CD14-positive monocyte (primary cell): ENCODE results near the gene STOML3. TPM values are rescaled to one million over a fixed set of nuclear protein-coding genes. Genes with fewer than 3 reads are reported as not detected.

Experiments used
- DNase-seq, 3 donors: peaks; one replicate each; pipeline ENCODE4 v3.0.0-alpha.2; 2011 to 2022
- H2AFZ ChIP-seq: 2 replicates; pipeline ENCODE4 v1.6.0; 2012; ENCODE audit warnings: mild to moderate bottlenecking, low read depth, low read length, inconsistent platforms; ENCODE audit not compliant: insufficient read depth, poor library complexity, severe bottlenecking
- H3K27ac ChIP-seq, 2 donors: 1 replicate in 1 of 2; 2 replicates in 1 of 2; pipeline ENCODE4 v1.5.1; 2012 to 2013; ENCODE audit warnings: low read length in 2 of 2, control low read depth in 1 of 2, inconsistent platforms in 1 of 2, low read depth in 1 of 2, mild to moderate bottlenecking in 1 of 2
- H3K27me3 ChIP-seq, 2 donors: one replicate each; pipeline versions ENCODE4 v1.6.0 to v1.6.1; 2011 to 2013; ENCODE audit warnings: low read length in 2 of 2; ENCODE audit not compliant: control insufficient read depth in 2 of 2, insufficient read depth in 2 of 2
- H3K36me3 ChIP-seq, 2 donors: replicated peaks in 1 of 2; 1 replicate in 1 of 2; 2 replicates in 1 of 2; pipeline versions ENCODE4 v1.5.1 to v1.6.1; 2012 to 2013; ENCODE audit warnings: low read length in 2 of 2, control low read depth in 1 of 2, inconsistent platforms in 1 of 2, mild to moderate bottlenecking in 1 of 2; ENCODE audit not compliant: insufficient read depth in 2 of 2, control insufficient read depth in 1 of 2
- H3K4me1 ChIP-seq, 2 donors: 1 replicate in 1 of 2; 2 replicates in 1 of 2; pipeline versions ENCODE4 v1.5.1 to v1.6.1; 2012 to 2013; ENCODE audit warnings: low read length in 2 of 2, control low read depth in 1 of 2, inconsistent platforms in 1 of 2, mild to moderate bottlenecking in 1 of 2, moderate library complexity in 1 of 2; ENCODE audit not compliant: insufficient read depth in 2 of 2, control insufficient read depth in 1 of 2
- H3K4me2 ChIP-seq: replicated peaks from 2 replicates; pipeline ENCODE3; 2012; ENCODE audit warnings: low read length, moderate library complexity, mild to moderate bottlenecking; ENCODE audit not compliant: poor library complexity, severe bottlenecking; ENCODE audit errors: extremely low read depth
- H3K4me3 ChIP-seq, 3 experiments: fragments of 200-600 bp in 1 of 3; sonication (generic) in 1 of 3; replicated peaks in 1 of 3; 1 replicate in 2 of 3; 2 replicates in 1 of 3; pipeline ENCODE4 v1.5.1; 2011 to 2013; ENCODE audit warnings: low read length in 3 of 3, mild to moderate bottlenecking in 3 of 3, control low read depth in 2 of 3, low read depth in 2 of 3, inconsistent platforms in 1 of 3, moderate library complexity in 1 of 3
- H3K79me2 ChIP-seq: 2 replicates; pipeline ENCODE4 v1.6.0; 2012; ENCODE audit warnings: mild to moderate bottlenecking, control low read depth, inconsistent platforms, low read length, moderate library complexity; ENCODE audit not compliant: insufficient read depth
- H3K9ac ChIP-seq: 2 replicates; pipeline ENCODE4 v1.6.0; 2017; ENCODE audit warnings: low read length, mild to moderate bottlenecking; ENCODE audit not compliant: insufficient read depth, poor library complexity, severe bottlenecking
- H3K9me3 ChIP-seq, 2 donors: replicated peaks in 1 of 2; 1 replicate in 1 of 2; 2 replicates in 1 of 2; pipeline versions ENCODE4 v1.5.1 to v1.6.1; 2012 to 2013; ENCODE audit warnings: low read length in 2 of 2, control low read depth in 1 of 2; ENCODE audit not compliant: control insufficient read depth in 1 of 2, insufficient read depth in 1 of 2
- H4K20me1 ChIP-seq: 2 replicates; pipeline ENCODE4 v1.6.0; 2012; ENCODE audit warnings: mild to moderate bottlenecking, low read length, control low read depth, moderate library complexity; ENCODE audit not compliant: insufficient read depth
- H3K27ac Mint-ChIP-seq, 7 donors: one replicate each; pipeline ENCODE4 v1.8.0; 2020; ENCODE audit warnings: mild to moderate bottlenecking in 7 of 7, mixed read lengths in 7 of 7, moderate library complexity in 6 of 7, inconsistent platforms in 2 of 7
- H3K27me3 Mint-ChIP-seq, 3 donors: one replicate each; pipeline ENCODE4 v1.8.0; 2021 to 2022; ENCODE audit warnings: low read depth in 3 of 3, mild to moderate bottlenecking in 3 of 3, mixed read lengths in 3 of 3, moderate library complexity in 3 of 3, inconsistent platforms in 1 of 3
- H3K36me3 Mint-ChIP-seq, 2 donors: one replicate each; pipeline ENCODE4 v1.8.0; 2020; ENCODE audit warnings: mixed read lengths in 2 of 2, inconsistent platforms in 1 of 2, mild to moderate bottlenecking in 1 of 2
- H3K4me1 Mint-ChIP-seq: one replicate; pipeline ENCODE4 v1.8.0; 2020; ENCODE audit warnings: mild to moderate bottlenecking, mixed read lengths
- H3K4me3 Mint-ChIP-seq, 2 donors: one replicate each; pipeline ENCODE4 v1.8.0; 2020; ENCODE audit warnings: mild to moderate bottlenecking in 2 of 2, mixed read lengths in 2 of 2, moderate library complexity in 1 of 2
- H3K9me3 Mint-ChIP-seq, 7 donors: one replicate each; pipeline ENCODE4 v1.8.0; 2020 to 2022; ENCODE audit warnings: mixed read lengths in 7 of 7, mild to moderate bottlenecking in 6 of 7, moderate library complexity in 6 of 7, inconsistent platforms in 2 of 7
- WGBS: methylation state at CpG from one replicate; pipeline ENCODE4 v1.1.5; 2013; ENCODE audit warnings: missing lambda C conversion rate; ENCODE audit not compliant: insufficient coverage; 5-methylcytosine and 5-hydroxymethylcytosine counted together
- intact Hi-C, 2 donors: fragments of 100-400 bp; cut with micrococcal nuclease; formaldehyde crosslinking; loops; one replicate each; pipeline versions ENCODE4 v1.15.0 to v1.15.1; 2023
- polyA plus RNA-seq, 3 donors: library from polyadenylated mRNA; depleted of rRNA in 1 of 3; unstranded in 2 of 3; stranded (reverse) in 1 of 3; fragments of 300-500 nt in 2 of 3; fragments of >200 nt in 1 of 3; fragmentation: Illumina TruSeq in 2 of 3; gene quantifications; 1 replicate in 2 of 3; 2 replicates in 1 of 3; pipeline ENCODE4 v1.2.3, GENCODE V29; 2012 to 2021
- TF ChIP-seq, protein P1 (sequence below): fragments of 200-600 bp; IDR thresholded peaks from one replicate; pipeline ENCODE4 v1.8.0; 2022; ENCODE audit warnings: antibody characterized with exemption, mild to moderate bottlenecking

The STOML3 gene
- polyA plus RNA-seq, 3 donors, result not detected

DNA sequence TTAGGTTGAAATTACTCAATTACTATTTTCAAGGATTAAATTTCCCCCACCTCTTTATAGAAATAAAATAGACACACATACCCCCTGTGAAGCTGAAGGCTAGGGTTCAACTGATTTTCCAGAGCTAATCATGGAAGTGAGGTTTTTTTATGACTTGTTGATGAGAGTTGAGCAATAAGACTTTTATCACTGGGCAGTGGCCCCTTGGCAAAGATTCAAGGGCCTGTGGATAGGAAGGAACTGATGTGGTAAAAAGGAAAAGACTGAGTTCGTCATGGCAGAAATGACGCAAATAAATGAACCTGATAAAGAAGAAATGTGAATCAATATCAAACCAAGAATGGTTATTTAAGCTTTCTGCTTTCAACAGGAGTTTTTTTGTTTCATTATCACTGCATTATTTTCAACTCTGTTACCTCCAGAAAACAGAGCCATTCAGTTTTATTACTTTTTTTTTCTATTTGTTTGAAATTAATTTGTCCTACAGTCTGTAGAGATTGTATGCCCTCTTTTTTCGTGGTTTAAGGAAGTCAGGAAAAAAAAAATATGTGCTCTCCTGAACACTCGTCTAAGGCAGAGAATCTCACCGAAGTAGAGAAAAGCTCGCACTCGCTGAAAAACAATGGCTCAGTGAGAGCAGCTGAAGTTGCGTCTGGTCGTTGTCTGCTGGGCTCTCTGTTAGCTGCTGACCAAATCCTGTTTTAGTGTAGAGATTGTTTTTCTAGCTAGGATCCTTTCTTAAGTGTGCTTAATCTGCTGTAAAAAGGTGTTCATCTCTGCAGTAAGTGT lies 38.9 kb downstream of the STOML3 start:
- H3K4me3 Mint-ChIP-seq, result no peak overlapping the region
- Histone ChIP-seq H3K4me3 (no peak overlapping the region), H2AFZ (no peak overlapping the region), H3K79me2 (no peaks in the 10 kb centered on the region), H3K9me3 (peaks cover 0 to 14% of the 10 kb centered on the region in 2 donors), H3K27ac (no peak overlapping the region), H3K36me3 (no peaks in the 10 kb centered on the region), H3K9ac (no peak overlapping the region), H3K4me2 (no peak overlapping the region), H4K20me1 (no peaks in the 10 kb centered on the region), H3K27me3 (no peaks in the 10 kb centered on the region), H3K4me1 (no peaks in the 10 kb centered on the region)
- H3K27ac Mint-ChIP-seq, result no peak overlapping the region
- peaks cover 2% of the 10 kb centered on the region for H3K4me1 Mint-ChIP-seq
- DNase-seq, result no peak
- no peaks in the 10 kb centered on the region for H3K36me3 Mint-ChIP-seq
- H3K27me3 Mint-ChIP-seq, result peaks cover 0 to 4% (median 0%) of the 10 kb centered on the region in 3 donors
- H3K9me3 Mint-ChIP-seq, result peaks cover 0 to 17% (median 7%) of the 10 kb centered on the region in 7 donors
- 69% methylated on average over 6 of the region's 9 CpGs for WGBS
- intact Hi-C loops, result no loop called here
- TF ChIP-seq, protein P1, sequence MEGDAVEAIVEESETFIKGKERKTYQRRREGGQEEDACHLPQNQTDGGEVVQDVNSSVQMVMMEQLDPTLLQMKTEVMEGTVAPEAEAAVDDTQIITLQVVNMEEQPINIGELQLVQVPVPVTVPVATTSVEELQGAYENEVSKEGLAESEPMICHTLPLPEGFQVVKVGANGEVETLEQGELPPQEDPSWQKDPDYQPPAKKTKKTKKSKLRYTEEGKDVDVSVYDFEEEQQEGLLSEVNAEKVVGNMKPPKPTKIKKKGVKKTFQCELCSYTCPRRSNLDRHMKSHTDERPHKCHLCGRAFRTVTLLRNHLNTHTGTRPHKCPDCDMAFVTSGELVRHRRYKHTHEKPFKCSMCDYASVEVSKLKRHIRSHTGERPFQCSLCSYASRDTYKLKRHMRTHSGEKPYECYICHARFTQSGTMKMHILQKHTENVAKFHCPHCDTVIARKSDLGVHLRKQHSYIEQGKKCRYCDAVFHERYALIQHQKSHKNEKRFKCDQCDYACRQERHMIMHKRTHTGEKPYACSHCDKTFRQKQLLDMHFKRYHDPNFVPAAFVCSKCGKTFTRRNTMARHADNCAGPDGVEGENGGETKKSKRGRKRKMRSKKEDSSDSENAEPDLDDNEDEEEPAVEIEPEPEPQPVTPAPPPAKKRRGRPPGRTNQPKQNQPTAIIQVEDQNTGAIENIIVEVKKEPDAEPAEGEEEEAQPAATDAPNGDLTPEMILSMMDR, result no peak

DNA sequence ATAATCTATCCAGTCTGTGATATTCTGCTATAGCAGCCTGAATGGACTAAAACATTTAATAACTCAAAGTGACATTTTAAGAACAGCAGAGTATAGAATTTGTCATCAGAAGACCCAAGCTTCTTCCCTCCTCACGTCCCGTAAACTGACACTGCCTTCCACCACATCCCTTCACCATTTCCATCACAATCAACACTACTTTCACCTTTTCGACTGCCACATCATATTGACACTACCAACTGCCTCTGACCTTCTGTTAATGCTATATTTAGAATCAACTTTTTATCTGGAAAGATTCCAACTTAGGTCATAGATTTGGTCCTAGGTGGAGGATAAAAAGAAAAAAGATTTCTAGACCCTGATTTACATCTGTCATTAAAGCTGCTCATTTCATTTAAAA lies 39.6 kb downstream of the STOML3 start:
- Histone ChIP-seq H3K27ac (no peak overlapping the region), H3K79me2 (no peaks in the 10 kb centered on the region), H2AFZ (no peak overlapping the region), H4K20me1 (no peaks in the 10 kb centered on the region), H3K27me3 (no peaks in the 10 kb centered on the region), H3K4me1 (no peaks in the 10 kb centered on the region), H3K4me3 (no peak overlapping the region), H3K9ac (no peak overlapping the region), H3K9me3 (peaks cover 0 to 14% of the 10 kb centered on the region in 2 donors), H3K4me2 (no peak overlapping the region), H3K36me3 (no peaks in the 10 kb centered on the region)
- intact Hi-C loops, result no loop called here
- peaks cover 2% of the 10 kb centered on the region for H3K4me1 Mint-ChIP-seq
- H3K27me3 Mint-ChIP-seq, result peaks cover 0 to 5% (median 0%) of the 10 kb centered on the region in 3 donors
- 89% methylated on average over 1 of the region's 3 CpGs for WGBS
- H3K27ac Mint-ChIP-seq, result no peak overlapping the region
- DNase-seq, result no peak
- H3K4me3 Mint-ChIP-seq, result no peak overlapping the region
- TF ChIP-seq, protein P1, result no peak
- H3K9me3 Mint-ChIP-seq, result peaks cover 0 to 17% (median 8%) of the 10 kb centered on the region in 7 donors
- no peaks in the 10 kb centered on the region for H3K36me3 Mint-ChIP-seq
